Retinal pigment epithelial cell (primary cell): ENCODE data around the gene TRIO.

Experiments
- DNase-seq: peaks from one replicate; pipeline ENCODE4 v3.0.0-alpha.2; 2010; ENCODE audit warnings: low read depth
- H3K4me3 ChIP-seq: 2 replicates; pipeline ENCODE4 v1.5.1; 2011; ENCODE audit warnings: mild to moderate bottlenecking, low read length, control low read depth, moderate library complexity
- TF ChIP-seq, protein P1 (sequence below): conservative IDR thresholded peaks from 2 replicates; pipeline ENCODE4 v1.5.1; 2011; ENCODE audit warnings: low read depth, low read length, control low read depth, inconsistent platforms

TRIO gene

DNA sequence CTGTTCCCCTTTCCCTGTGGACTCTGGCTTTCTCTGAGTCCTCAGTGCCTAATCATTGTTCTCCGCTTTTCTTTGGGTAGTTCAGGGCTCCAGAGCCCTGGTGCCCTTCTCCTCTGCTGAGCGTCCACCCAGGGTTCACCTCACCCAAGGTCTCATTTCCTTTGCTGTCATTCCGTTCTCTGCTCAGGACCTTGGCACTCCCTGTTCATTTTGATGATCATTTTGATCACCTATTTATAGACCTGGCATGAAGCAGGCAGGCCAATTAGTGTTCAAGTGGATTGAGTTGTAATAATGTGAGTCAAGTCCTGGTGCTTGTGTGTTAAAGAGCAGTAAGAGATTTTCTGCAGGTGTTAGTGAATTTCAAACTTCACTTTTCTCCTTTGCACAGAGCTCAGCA, 3.6 kb downstream of the TRIO start:
- H3K4me3 ChIP-seq, result peak overlapping the region; percentile 3
- DNase-seq, result no peak
- TF ChIP-seq, protein P1, sequence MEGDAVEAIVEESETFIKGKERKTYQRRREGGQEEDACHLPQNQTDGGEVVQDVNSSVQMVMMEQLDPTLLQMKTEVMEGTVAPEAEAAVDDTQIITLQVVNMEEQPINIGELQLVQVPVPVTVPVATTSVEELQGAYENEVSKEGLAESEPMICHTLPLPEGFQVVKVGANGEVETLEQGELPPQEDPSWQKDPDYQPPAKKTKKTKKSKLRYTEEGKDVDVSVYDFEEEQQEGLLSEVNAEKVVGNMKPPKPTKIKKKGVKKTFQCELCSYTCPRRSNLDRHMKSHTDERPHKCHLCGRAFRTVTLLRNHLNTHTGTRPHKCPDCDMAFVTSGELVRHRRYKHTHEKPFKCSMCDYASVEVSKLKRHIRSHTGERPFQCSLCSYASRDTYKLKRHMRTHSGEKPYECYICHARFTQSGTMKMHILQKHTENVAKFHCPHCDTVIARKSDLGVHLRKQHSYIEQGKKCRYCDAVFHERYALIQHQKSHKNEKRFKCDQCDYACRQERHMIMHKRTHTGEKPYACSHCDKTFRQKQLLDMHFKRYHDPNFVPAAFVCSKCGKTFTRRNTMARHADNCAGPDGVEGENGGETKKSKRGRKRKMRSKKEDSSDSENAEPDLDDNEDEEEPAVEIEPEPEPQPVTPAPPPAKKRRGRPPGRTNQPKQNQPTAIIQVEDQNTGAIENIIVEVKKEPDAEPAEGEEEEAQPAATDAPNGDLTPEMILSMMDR, result no peak

GRCh38 chr5:14147210-14147609, 4.1 kb downstream of the TRIO start:
- no peak for DNase-seq
- TF ChIP-seq, protein P1, result no peak
- H3K4me3 ChIP-seq, result no peak overlapping the region

- no peak for DNase-seq
- TF ChIP-seq, protein P1, result no peak
- no peak overlapping the region for H3K4me3 ChIP-seq
These were observed 5.3 kb downstream of the TRIO start for GRCh38 chr5:14148483-14148882.

DNA sequence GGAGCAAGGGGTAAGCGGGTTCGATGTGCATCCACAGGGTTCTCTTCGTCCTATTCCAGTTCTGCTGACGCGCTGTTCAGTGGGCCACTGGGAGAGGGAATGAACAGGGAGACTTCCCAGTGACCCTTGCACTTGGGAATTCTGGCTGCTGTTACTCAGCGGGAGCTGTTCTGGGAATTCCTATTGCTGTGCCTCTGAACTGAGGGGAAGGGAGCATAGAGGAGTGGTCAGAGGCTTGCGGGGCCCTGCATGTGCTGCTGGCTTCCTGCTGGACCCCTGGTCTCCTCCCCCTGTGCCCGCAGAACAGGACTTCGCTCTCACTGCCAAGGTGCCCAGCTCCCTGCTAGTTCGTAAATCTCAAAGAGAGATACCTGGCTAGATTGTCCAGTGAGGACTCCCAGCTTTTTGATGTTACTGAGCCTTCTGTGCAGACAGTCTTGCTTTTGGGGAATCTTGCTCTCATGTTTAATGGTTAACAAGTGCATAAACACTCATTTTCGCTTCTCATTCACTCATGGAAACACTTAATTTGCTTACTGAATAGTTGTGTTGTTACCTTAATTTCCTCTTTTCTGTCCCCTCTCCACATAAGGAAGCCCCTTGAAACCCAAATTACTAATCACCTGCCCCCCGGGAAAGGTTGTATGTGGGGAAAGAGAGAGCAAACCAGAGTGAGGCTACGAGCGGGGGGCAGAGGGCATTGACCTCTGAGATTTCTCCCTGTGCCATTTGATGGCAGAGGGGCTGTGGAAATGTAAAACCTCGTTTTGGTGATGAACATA, 5.9 kb downstream of the TRIO start:
- H3K4me3 ChIP-seq, result no peak overlapping the region

DNA sequence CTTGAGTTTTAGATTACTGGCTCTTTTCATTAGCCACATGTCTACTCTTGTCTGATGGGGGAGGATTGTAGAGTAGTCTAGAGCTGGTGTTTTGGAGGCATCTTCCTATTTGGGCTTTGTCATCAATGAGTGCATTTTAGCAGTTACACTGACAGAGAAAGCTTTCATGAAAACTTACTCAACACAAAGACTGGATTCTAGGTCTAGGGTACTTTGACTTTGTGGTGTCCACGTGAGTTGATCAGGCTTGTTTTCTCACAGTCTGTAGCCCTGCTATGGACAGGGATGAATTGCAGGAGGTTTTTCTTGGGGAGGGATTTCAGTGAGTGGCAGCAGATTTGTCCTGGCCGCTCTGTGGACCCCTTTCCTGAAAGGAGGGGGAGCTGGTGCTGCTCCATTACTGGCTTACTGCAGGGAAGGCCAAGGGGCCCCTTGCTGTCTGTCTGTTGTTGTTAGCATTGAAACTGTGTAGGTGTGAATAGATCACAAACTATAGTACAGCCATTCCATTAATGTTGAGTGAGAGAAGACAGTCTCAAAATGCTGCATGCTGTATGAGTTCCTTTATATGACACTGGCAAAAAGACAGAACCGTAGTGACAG, 6.6 kb downstream of the TRIO start:
- H3K4me3 ChIP-seq, result no peak overlapping the region
- TF ChIP-seq, protein P1, result no peak
- DNase-seq, result no peak

More for the DNA sequence above, 5.9 kb downstream of the TRIO start:
- no peak for DNase-seq
- TF ChIP-seq, protein P1, result no peak

DNA sequence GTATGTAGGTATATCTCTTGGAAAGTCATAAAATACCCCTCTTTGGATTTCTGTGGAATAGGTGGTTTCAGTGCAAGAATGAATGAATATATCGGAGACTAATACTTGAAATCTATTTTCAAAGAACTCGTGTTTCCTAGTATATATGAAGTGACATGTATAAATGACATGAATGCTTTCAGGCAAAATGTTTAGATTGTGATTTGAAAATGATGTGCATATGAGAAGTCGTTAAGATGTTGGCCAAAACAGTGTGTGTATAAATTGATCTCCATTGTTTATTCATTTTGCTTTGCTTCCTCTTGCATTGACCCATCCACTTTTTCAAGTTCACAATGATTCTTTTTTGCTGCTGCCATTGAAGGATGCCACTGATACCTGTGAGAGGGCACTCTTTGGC, 8.3 kb downstream of the TRIO start:
- TF ChIP-seq, protein P1, result no peak
- no peak overlapping the region for H3K4me3 ChIP-seq
- DNase-seq, result no peak
